SH-SY5Y (cell line): Measurements from ENCODE around the gene MEPE.

Experiments used
- GATA2 ChIP-seq: IDR thresholded peaks from 2 replicates; pipeline ENCODE4 v1.6.1; 2011; ENCODE audit warnings: mild to moderate bottlenecking, low read depth, low read length
- GATA3 ChIP-seq: IDR thresholded peaks from 2 replicates; pipeline ENCODE4 v1.6.1; 2011; ENCODE audit warnings: low read depth, mild to moderate bottlenecking, low read length, moderate library complexity

DNA sequence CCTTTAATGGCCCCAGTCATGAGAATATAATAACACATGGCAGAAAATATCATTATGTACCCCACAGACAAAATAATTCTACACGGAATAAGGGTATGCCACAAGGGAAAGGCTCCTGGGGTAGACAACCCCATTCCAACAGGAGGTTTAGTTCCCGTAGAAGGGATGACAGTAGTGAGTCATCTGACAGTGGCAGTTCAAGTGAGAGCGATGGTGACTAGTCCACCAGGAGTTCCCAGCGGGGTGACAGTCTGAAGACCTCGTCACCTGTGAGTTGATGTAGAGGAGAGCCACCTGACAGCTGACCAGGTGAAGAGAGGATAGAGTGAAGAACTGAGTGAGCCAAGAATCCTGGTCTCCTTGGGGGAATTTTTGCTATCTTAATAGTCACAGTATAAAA, 13.5 kb downstream of the MEPE start:
- TF ChIP-seq GATA2 (no peak), GATA3 (no peak)
